OCI-LY3 (cell line): ENCODE data around the gene NSD1.

Experiments used
- EZH2phosphoT487 ChIP-seq: fragments of 200-600 bp; shearing (Covaris generic); IDR thresholded peaks from 2 replicates; pipeline ENCODE4 v1.6.1; 2018; ENCODE audit warnings: antibody characterized with exemption, mixed run types, low read depth
- TF ChIP-seq, protein P1 (sequence below): fragments of 200-600, 300-600 bp; sonication (generic); IDR thresholded peaks from 2 replicates; pipeline ENCODE4 v1.5.1; 2014; ENCODE audit warnings: antibody characterized with exemption, low read length, low read depth

DNA sequence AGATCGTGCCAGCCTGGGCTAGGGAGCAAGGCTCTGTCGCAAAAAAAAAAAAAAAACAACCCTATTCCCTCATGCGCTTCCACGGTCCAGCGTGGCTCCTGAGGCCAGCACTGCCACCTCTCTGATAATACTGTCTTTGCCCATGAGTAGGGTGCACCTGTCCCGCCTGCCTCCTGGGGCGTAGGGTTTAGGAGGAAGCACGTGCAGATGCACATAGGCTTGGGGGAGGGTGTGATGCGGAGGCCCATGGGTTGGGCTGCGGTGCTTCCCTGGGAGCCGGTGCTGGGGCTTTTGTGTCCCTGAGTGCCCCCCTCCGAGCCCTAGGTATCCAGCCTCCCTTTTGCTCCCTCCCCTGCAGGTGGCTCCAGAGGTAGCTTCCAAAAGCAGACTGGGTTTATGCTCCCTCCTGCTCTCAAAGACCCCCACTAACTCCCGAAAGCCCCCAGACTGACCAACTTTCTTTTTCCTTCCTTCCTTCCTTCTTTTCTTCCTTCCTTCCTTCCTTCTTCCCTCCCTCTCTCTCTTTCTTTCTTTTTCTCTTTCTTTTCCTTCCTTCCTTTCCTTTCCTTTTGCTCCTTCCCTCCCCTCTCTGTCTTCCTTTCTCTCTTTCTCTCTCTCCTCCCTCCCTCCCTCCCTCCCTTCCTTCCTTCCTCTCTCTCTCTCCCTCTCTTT is 34.0 kb upstream of the NSD1 start:
- TF ChIP-seq, protein P1, sequence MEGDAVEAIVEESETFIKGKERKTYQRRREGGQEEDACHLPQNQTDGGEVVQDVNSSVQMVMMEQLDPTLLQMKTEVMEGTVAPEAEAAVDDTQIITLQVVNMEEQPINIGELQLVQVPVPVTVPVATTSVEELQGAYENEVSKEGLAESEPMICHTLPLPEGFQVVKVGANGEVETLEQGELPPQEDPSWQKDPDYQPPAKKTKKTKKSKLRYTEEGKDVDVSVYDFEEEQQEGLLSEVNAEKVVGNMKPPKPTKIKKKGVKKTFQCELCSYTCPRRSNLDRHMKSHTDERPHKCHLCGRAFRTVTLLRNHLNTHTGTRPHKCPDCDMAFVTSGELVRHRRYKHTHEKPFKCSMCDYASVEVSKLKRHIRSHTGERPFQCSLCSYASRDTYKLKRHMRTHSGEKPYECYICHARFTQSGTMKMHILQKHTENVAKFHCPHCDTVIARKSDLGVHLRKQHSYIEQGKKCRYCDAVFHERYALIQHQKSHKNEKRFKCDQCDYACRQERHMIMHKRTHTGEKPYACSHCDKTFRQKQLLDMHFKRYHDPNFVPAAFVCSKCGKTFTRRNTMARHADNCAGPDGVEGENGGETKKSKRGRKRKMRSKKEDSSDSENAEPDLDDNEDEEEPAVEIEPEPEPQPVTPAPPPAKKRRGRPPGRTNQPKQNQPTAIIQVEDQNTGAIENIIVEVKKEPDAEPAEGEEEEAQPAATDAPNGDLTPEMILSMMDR = no peak
- no peak for TF ChIP-seq EZH2phosphoT487
